ENCODE results near the gene TACC3. TPM values are rescaled to one million over a fixed set of nuclear protein-coding genes. Genes with fewer than 3 reads are reported as not detected.

Gene TACC3
- total and polyA plus RNA-seq, 9 donors: 2.1 to 10.4 (median 6.0) TPM

DNA sequence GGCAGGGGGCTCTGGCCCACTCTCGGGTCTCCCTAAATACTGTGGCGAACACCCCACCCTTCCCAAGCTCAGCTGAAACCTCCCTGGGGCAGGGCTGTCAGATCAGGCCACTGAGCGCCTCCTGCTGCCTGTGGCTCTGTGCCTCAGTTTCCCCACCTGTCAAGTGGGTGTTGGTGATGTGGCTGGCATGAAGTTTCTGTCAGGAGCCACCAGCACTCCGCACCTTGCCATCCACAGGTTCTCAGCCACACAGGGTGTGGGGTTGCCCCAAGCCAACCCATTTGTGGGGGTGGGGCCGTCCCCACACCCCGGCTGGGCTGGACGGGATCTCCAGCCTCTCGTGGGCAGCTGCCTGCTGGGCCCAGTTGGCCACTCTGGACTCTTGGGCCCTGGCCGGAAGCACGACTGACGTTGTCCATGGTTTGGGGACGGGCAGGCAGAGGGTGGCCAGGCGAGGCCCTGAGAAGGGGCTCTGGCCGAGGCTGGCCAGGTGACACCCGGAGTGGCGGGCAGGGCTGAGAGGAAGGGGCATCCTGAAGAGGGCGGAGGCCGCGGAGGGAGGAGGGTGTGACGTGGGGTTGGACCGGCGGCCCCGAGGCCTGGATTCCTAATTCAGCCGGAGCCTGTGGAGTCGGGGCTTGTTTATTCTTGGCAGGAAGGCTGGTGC, 66.2 kb downstream of the TACC3 start:
- H3K36me3 ChIP-seq: no peaks in the 10 kb centered on the region

DNA sequence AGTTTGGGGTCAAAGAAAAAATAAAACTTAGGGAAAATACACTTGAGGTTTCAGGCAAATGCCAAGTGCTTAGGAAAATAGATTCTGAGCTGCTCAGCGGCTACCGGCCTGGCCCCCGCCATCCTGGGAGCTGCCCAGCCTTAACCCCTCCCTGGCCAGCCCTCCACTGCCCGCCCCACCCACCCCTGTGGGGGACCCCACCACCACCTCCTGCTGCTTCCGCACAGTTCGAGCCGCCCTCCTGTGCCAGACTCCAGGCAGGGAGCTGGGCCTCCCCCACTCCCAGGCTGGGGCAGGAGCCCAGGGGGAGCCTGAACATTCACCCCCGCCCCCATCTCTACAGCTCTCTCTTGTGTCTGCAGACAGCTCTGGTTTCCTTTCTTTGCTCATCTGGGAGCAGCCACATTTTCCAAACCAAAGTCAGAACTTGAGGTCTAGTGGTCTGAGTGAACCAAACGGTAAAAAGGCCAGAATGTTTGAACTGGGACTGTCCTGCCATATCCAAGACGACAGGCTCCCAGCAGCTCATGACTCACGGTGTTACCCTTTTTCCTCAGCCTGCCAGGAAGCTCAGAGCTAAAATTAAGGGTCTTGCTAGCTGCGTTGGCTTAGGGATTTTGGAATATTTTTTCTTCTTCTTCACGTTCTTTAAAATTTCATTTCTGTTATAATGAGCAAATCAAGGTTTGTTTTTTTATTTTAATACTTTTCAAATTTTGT, 67.1 kb downstream of the TACC3 start:
- intact Hi-C loops (cut with DNase I): no loop called here
- H3K27me3 ChIP-seq: no peaks in the 10 kb centered on the region
- H3K4me1 ChIP-seq (ENCODE audit: insufficient read depth): peaks cover 2% of the 10 kb centered on the region
- 48 to 59% (median 57%) methylated on average over 13 of the region's 13 CpGs for WGBS, 3 donors
- no peak overlapping the region for H3K4me3 ChIP-seq
- no peaks in the 10 kb centered on the region for H3K9me3 ChIP-seq
- no peak overlapping the region for H3K27ac ChIP-seq
- TF ChIP-seq, protein P1, sequence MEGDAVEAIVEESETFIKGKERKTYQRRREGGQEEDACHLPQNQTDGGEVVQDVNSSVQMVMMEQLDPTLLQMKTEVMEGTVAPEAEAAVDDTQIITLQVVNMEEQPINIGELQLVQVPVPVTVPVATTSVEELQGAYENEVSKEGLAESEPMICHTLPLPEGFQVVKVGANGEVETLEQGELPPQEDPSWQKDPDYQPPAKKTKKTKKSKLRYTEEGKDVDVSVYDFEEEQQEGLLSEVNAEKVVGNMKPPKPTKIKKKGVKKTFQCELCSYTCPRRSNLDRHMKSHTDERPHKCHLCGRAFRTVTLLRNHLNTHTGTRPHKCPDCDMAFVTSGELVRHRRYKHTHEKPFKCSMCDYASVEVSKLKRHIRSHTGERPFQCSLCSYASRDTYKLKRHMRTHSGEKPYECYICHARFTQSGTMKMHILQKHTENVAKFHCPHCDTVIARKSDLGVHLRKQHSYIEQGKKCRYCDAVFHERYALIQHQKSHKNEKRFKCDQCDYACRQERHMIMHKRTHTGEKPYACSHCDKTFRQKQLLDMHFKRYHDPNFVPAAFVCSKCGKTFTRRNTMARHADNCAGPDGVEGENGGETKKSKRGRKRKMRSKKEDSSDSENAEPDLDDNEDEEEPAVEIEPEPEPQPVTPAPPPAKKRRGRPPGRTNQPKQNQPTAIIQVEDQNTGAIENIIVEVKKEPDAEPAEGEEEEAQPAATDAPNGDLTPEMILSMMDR (IDR thresholded peaks at IDR 0.05): no peak
- no peak for TF ChIP-seq POLR2A (IDR thresholded peaks at IDR 0.05)
- no peak for DNase-seq
- H3K36me3 ChIP-seq: no peaks in the 10 kb centered on the region

More for the DNA sequence above, 66.2 kb downstream of the TACC3 start:
- WGBS, 3 donors: 44 to 51% (median 47%) methylated on average over 23 to 25 of the region's 25 CpGs
- intact Hi-C loops (cut with DNase I): no loop called here
- H3K4me3 ChIP-seq: no peak overlapping the region
- no peak overlapping the region for H3K27ac ChIP-seq
- no peaks in the 10 kb centered on the region for H3K9me3 ChIP-seq
- H3K4me1 ChIP-seq (ENCODE audit: insufficient read depth): no peaks in the 10 kb centered on the region
- H3K27me3 ChIP-seq: no peaks in the 10 kb centered on the region
- no peak for TF ChIP-seq POLR2A (IDR thresholded peaks at IDR 0.05)
- TF ChIP-seq EP300 (IDR thresholded peaks at IDR 0.05): no peak
- TF ChIP-seq, protein P1 (IDR thresholded peaks at IDR 0.05): no peak
- no peak for DNase-seq

DNA sequence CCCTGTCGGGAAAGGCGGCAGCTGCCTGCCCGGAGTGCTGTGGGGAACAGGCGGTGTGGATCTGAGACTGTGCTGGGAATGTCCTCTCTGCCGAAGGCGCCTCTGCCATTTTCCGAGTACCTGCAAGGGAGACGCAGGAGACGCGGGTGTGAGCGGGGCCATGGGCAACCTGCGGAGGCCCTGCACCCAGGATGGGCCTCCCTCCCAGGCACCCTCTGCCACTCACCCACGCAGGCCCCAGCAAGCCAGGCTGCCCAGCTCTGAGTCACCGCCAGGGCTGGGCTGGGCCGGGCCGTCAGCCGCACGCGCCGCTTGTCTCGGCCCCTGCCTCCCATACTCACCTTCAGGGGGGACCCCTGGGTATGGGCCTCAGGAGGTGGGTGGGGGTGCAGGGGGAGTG, 68.2 kb downstream of the TACC3 start:
- WGBS, 3 donors: 90 to 94% (median 91%) methylated on average over 14 to 21 of the region's 21 CpGs
- intact Hi-C loops (cut with DNase I): no loop called here
- H3K36me3 ChIP-seq: no peaks in the 10 kb centered on the region

DNA sequence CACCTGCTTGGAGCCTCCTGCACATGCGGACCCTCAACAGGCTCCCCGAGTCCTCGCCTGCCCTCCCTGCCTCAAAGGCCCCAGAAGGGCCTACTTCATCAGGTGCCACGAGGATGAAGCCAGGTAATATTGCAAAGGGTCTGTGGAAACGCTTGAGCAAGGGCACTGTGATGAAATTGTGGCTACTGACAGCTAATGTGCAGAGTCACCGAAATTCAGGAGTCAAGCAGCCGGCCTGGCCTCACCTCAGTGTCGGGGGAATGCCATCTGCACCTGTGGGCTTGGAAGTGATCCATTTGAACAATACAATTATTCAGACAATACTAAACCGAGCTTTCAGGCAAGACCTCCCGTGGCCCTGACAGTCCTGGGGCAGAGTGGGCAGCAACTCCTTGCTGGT, 68.7 kb downstream of the TACC3 start:
- peaks cover 7% of the 10 kb centered on the region for H3K27me3 ChIP-seq
- H3K4me1 ChIP-seq (ENCODE audit: insufficient read depth): peaks cover 8% of the 10 kb centered on the region
- no peaks in the 10 kb centered on the region for H3K9me3 ChIP-seq
- TF ChIP-seq EP300 (IDR thresholded peaks at IDR 0.05) (no peak), POLR2A (IDR thresholded peaks at IDR 0.05) (no peak)
- TF ChIP-seq, protein P1 (IDR thresholded peaks at IDR 0.05): no peak
- no peak overlapping the region for H3K4me3 ChIP-seq
- intact Hi-C loops (cut with DNase I): no loop called here
- no peak for DNase-seq
- H3K36me3 ChIP-seq: no peaks in the 10 kb centered on the region
- H3K27ac ChIP-seq: no peak overlapping the region
- WGBS, 3 donors: 87 to 93% (median 90%) methylated on average over 10 of the region's 10 CpGs

More for the DNA sequence above, 68.2 kb downstream of the TACC3 start:
- Histone ChIP-seq H3K9me3 (no peaks in the 10 kb centered on the region), H3K4me1 (ENCODE audit: insufficient read depth) (peaks cover 7% of the 10 kb centered on the region), H3K27me3 (peaks cover 7% of the 10 kb centered on the region), H3K4me3 (no peak overlapping the region), H3K27ac (no peak overlapping the region)
- TF ChIP-seq, protein P1 (IDR thresholded peaks at IDR 0.05): no peak
- no peak for TF ChIP-seq EP300 (IDR thresholded peaks at IDR 0.05)
- no peak for TF ChIP-seq POLR2A (IDR thresholded peaks at IDR 0.05)
- DNase-seq: no peak
